ENCODE results near the gene OSBPL10. TPM values are rescaled to one million over a fixed set of nuclear protein-coding genes. Genes with fewer than 3 reads are reported as not detected.

OSBPL10 gene
- total RNA-seq, 4 donors from 2014 or later, result 7.9 to 25.5 (median 11.8) TPM

DNA sequence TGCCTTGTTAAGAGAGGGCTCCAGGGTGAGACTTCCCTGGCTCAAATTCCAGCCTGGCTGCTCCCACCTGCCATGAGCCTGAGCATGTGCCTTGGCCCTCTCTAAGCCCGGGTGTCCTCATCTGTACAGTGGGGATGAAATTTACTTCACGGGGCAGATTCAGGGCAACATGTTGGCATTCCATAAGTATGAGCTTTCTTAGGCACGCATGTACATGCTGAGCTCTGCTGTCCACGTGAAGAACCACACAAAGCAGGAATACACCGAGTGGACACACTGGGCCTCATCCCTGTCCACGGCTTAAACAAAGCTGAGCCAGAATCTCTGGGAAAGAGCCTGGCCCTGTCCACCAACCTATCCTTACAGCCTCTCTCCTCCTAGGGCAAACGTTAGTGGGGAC is 167.4 kb downstream of the OSBPL10 start:
- TF ChIP-seq POLR2A (IDR thresholded peaks at IDR 0.05) (no peak), EP300 (IDR thresholded peaks at IDR 0.05) (no peak), POLR2AphosphoS5 (IDR thresholded peaks at IDR 0.05) (no peak)
- TF ChIP-seq, protein P1, sequence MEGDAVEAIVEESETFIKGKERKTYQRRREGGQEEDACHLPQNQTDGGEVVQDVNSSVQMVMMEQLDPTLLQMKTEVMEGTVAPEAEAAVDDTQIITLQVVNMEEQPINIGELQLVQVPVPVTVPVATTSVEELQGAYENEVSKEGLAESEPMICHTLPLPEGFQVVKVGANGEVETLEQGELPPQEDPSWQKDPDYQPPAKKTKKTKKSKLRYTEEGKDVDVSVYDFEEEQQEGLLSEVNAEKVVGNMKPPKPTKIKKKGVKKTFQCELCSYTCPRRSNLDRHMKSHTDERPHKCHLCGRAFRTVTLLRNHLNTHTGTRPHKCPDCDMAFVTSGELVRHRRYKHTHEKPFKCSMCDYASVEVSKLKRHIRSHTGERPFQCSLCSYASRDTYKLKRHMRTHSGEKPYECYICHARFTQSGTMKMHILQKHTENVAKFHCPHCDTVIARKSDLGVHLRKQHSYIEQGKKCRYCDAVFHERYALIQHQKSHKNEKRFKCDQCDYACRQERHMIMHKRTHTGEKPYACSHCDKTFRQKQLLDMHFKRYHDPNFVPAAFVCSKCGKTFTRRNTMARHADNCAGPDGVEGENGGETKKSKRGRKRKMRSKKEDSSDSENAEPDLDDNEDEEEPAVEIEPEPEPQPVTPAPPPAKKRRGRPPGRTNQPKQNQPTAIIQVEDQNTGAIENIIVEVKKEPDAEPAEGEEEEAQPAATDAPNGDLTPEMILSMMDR (IDR thresholded peaks at IDR 0.05), result no peak
- Histone ChIP-seq H3K4me3 (no peak overlapping the region), H3K4me1 (no peaks in the 10 kb centered on the region), H3K27ac (no peak overlapping the region), H3K27me3 (no peaks in the 10 kb centered on the region), H3K9me3 (no peaks in the 10 kb centered on the region), H3K36me3 (no peaks in the 10 kb centered on the region)
- ATAC-seq, result no peak
- WGBS, 2 donors (ENCODE audit: low coverage in 1 of 2), result 90% methylated on average over 4 of the region's 7 CpGs; no CpG with 5 or more reads in 1 of the 2 donors

DNA sequence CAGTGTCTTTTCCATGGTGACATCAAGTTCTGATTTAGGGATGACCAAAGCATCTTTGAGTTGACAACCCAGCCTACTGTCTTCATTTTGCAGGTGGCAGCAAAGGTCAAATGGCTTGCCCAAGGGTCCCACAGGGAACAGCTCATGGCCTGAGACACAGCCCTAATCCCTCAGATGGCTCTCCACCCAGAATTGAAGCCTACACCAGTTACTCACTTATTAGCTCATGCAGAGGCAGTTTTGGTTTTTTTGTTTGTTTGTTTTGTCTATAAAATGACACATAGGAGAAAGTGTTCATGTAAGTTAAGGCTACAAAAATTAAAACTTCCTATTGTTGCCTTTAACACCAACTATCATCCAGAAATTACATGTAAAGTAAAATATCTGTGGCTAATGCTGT is 167.9 kb downstream of the OSBPL10 start:
- TF ChIP-seq POLR2AphosphoS5 (IDR thresholded peaks at IDR 0.05) (no peak), EP300 (IDR thresholded peaks at IDR 0.05) (no peak), POLR2A (IDR thresholded peaks at IDR 0.05) (no peak)
- TF ChIP-seq, protein P1 (IDR thresholded peaks at IDR 0.05), result no peak
- Histone ChIP-seq H3K27me3 (no peaks in the 10 kb centered on the region), H3K9me3 (no peaks in the 10 kb centered on the region), H3K36me3 (no peaks in the 10 kb centered on the region), H3K4me1 (no peaks in the 10 kb centered on the region), H3K27ac (no peak overlapping the region), H3K4me3 (no peak overlapping the region)
- ATAC-seq, result no peak

DNA sequence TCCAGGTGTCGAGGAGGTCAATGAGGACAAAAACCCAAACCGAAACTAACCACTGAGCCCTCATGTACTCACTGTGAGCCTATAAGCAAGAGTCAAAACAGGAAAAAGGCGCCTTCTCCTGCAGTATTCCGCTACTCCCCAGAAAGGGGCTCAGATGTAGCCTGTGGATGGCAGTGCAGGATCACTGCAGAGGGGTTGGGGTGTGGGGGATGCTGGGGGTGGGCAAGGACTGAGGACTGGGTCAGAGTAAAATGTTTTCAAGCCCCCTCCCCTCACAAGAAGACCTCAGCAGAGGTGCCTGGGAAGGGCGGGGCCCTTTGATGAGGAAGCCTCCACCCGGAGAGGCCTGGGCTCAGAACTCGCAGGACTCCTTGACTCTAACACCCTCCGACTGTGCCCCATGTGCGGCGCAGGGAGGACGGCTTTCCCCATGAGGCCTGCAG is 170.1 kb downstream of the OSBPL10 start:
- no peak for TF ChIP-seq POLR2AphosphoS5 (IDR thresholded peaks at IDR 0.05)
- no peak for TF ChIP-seq EP300 (IDR thresholded peaks at IDR 0.05)
- TF ChIP-seq, protein P1 (IDR thresholded peaks at IDR 0.05), result no peak
- TF ChIP-seq POLR2A (IDR thresholded peaks at IDR 0.05), result no peak
- no peak for ATAC-seq
- 83 to 95% methylated on average over 2 to 7 of the region's 11 CpGs for WGBS, 2 donors (ENCODE audit: low coverage in 1 of 2)

DNA sequence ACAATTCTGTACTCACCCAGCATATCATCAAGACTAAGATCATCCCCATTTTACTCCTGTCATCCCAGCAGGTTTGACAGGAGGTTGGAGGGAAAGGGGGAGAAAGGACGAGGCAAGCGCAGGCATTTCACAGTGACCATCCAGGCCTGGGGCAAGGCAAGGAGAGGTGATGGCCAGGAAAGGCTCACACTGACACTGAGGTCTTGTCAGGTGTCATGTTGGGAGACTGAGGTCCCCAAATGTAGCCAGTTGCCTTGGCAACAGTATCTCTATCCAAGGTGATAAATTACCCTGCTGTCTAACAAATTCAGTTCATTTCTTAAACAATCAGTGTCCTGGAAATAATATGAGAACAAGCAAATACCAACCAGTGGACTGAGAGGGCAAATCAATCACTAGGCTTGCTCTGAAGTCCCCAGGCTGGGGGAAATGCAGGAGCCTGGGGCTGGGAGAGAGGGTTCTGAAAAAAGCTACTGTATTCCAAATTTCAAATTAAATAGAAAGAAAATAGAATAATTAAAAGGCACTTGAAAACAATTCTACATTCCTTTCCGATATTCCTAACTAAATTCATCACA is 172.8 kb downstream of the OSBPL10 start:
- 75 to 86% methylated on average over 1 to 3 of the region's 3 CpGs for WGBS, 2 donors (ENCODE audit: low coverage in 1 of 2)
- ATAC-seq, result no peak
- H3K36me3 ChIP-seq, result no peaks in the 10 kb centered on the region

More for the DNA sequence above, 170.1 kb downstream of the OSBPL10 start:
- Histone ChIP-seq H3K36me3 (no peaks in the 10 kb centered on the region), H3K27me3 (no peaks in the 10 kb centered on the region), H3K27ac (no peak overlapping the region), H3K4me3 (no peak overlapping the region), H3K4me1 (no peaks in the 10 kb centered on the region), H3K9me3 (no peaks in the 10 kb centered on the region)

More for the DNA sequence above, 172.8 kb downstream of the OSBPL10 start:
- H3K27ac ChIP-seq, result no peak overlapping the region
- no peaks in the 10 kb centered on the region for H3K4me1 ChIP-seq
- H3K4me3 ChIP-seq, result no peak overlapping the region
- H3K9me3 ChIP-seq, result no peaks in the 10 kb centered on the region
- no peaks in the 10 kb centered on the region for H3K27me3 ChIP-seq
- TF ChIP-seq POLR2AphosphoS5 (IDR thresholded peaks at IDR 0.05) (no peak), EP300 (IDR thresholded peaks at IDR 0.05) (no peak), POLR2A (IDR thresholded peaks at IDR 0.05) (no peak)
- TF ChIP-seq, protein P1 (IDR thresholded peaks at IDR 0.05), result no peak
